ENCODE data around the gene FGF12. TPM values are rescaled to one million over a fixed set of nuclear protein-coding genes. Genes with fewer than 3 reads are reported as not detected.

Gene FGF12
- total RNA-seq, 1 donor from 2014 or later, result 6.1 TPM

DNA sequence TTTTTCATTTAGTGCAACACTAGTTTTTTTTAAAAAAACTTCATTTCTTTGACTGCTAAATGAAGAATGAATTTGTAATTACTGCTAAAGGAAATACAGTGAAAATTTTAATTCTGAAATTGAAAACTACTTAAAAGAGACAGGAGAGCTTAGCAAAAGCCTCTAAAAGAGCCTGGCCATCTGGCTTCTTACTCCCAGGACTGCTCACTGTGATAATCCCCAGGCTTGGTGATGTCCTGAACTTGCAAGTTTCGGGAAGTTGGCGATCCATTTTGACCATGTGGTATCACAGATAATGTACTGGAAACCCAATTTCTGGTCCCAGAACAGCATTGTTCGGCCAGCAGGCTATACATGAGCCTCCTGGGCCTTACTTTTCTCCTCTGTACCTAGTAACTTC is 292.1 kb downstream of the FGF12 start:
- H3K4me3 Mint-ChIP-seq (ENCODE audit: low read depth), result no peak overlapping the region

DNA sequence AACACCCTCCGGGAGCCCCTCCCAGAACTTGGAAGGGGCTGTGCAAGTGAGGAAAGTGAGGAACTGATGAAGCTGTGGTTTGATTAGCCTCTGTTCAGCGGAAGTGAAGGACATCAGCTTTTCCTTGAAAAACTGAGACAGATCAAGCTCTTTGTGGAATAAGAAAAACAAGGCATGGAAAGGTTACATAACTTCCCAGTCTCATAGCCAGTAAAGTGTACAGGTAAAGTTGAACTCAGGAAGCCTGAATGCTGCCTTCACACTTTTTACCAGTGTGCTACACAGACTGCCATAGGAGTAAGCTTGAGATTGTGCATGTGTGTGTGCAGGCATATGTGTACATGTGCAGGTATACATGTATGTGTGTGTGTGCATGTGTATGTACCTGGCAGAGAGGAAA is 293.2 kb downstream of the FGF12 start:
- no peaks in the 10 kb centered on the region for H3K4me1 Mint-ChIP-seq (ENCODE audit: low read depth)
- no peak overlapping the region for H3K4me3 Mint-ChIP-seq (ENCODE audit: low read depth)
- TF ChIP-seq, protein P1, sequence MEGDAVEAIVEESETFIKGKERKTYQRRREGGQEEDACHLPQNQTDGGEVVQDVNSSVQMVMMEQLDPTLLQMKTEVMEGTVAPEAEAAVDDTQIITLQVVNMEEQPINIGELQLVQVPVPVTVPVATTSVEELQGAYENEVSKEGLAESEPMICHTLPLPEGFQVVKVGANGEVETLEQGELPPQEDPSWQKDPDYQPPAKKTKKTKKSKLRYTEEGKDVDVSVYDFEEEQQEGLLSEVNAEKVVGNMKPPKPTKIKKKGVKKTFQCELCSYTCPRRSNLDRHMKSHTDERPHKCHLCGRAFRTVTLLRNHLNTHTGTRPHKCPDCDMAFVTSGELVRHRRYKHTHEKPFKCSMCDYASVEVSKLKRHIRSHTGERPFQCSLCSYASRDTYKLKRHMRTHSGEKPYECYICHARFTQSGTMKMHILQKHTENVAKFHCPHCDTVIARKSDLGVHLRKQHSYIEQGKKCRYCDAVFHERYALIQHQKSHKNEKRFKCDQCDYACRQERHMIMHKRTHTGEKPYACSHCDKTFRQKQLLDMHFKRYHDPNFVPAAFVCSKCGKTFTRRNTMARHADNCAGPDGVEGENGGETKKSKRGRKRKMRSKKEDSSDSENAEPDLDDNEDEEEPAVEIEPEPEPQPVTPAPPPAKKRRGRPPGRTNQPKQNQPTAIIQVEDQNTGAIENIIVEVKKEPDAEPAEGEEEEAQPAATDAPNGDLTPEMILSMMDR (IDR thresholded peaks at IDR 0.05; ENCODE audit: unreplicated experiment), result no peak
- no peak for DNase-seq (ENCODE audit: low spot score, unreplicated experiment)
- no peak overlapping the region for H3K27ac Mint-ChIP-seq
- H3K36me3 Mint-ChIP-seq (ENCODE audit: insufficient read depth), result no peaks in the 10 kb centered on the region
- peaks cover 28% of the 10 kb centered on the region for H3K27me3 Mint-ChIP-seq
- no peaks in the 10 kb centered on the region for H3K9me3 Mint-ChIP-seq (ENCODE audit: low read depth)

More for the DNA sequence above, 292.1 kb downstream of the FGF12 start:
- no peaks in the 10 kb centered on the region for H3K9me3 Mint-ChIP-seq (ENCODE audit: low read depth)
- DNase-seq (ENCODE audit: low spot score, unreplicated experiment), result no peak
- no peaks in the 10 kb centered on the region for H3K4me1 Mint-ChIP-seq (ENCODE audit: low read depth)
- TF ChIP-seq, protein P1 (IDR thresholded peaks at IDR 0.05; ENCODE audit: unreplicated experiment), result no peak
- H3K36me3 Mint-ChIP-seq (ENCODE audit: insufficient read depth), result no peaks in the 10 kb centered on the region
- H3K27ac Mint-ChIP-seq, result no peak overlapping the region
- H3K27me3 Mint-ChIP-seq, result peaks cover 34% of the 10 kb centered on the region

DNA sequence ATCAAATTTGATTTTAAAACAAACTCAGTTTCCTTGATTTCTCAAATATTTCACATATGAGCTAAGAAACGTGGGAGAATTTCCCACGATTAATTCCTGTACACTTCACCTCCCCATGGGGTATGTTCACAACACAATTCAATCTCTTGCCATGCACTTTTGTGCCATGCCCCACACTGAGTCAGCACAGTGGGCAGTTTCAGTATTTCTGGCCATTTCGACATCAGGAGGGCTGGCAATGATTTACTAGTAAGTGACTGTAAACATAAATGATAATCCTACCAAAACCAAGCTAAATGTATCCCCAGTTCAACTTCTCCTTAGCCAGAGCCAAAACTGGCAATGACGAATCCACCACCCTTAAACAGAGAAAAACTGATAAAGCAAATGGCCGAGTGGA is 293.6 kb downstream of the FGF12 start:
- Mint-ChIP-seq H3K27me3 (peaks cover 27% of the 10 kb centered on the region), H3K27ac (no peak overlapping the region), H3K9me3 (ENCODE audit: low read depth) (no peaks in the 10 kb centered on the region), H3K4me1 (ENCODE audit: low read depth) (no peaks in the 10 kb centered on the region), H3K36me3 (ENCODE audit: insufficient read depth) (no peaks in the 10 kb centered on the region), H3K4me3 (ENCODE audit: low read depth) (no peak overlapping the region)
- DNase-seq (ENCODE audit: low spot score, unreplicated experiment), result no peak
- TF ChIP-seq, protein P1 (IDR thresholded peaks at IDR 0.05; ENCODE audit: unreplicated experiment), result no peak

DNA sequence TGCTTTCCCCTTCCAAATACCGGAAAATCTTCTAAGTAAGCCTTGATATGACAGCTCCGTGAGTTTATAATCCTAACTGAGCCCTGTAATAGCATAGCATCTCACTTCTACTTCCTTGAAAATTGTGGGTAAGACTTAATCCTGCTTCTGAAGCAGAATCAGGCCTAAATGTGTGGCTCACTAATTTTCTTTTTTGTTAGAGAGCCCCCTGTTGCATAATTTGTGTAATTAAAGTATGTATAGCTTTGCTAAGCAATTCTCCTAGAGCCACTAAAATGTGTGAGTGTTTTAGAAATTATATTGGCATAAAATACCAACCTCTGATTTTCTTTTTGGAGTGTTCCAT is 304.4 kb downstream of the FGF12 start:
- Mint-ChIP-seq H3K36me3 (ENCODE audit: insufficient read depth) (no peaks in the 10 kb centered on the region), H3K27me3 (peaks cover 19% of the 10 kb centered on the region), H3K9me3 (ENCODE audit: low read depth) (no peaks in the 10 kb centered on the region), H3K4me1 (ENCODE audit: low read depth) (no peaks in the 10 kb centered on the region), H3K4me3 (ENCODE audit: low read depth) (no peak overlapping the region), H3K27ac (no peak overlapping the region)
- TF ChIP-seq, protein P1 (IDR thresholded peaks at IDR 0.05; ENCODE audit: unreplicated experiment), result peak; percentile 54
- DNase-seq (ENCODE audit: low spot score, unreplicated experiment), result no peak

DNA sequence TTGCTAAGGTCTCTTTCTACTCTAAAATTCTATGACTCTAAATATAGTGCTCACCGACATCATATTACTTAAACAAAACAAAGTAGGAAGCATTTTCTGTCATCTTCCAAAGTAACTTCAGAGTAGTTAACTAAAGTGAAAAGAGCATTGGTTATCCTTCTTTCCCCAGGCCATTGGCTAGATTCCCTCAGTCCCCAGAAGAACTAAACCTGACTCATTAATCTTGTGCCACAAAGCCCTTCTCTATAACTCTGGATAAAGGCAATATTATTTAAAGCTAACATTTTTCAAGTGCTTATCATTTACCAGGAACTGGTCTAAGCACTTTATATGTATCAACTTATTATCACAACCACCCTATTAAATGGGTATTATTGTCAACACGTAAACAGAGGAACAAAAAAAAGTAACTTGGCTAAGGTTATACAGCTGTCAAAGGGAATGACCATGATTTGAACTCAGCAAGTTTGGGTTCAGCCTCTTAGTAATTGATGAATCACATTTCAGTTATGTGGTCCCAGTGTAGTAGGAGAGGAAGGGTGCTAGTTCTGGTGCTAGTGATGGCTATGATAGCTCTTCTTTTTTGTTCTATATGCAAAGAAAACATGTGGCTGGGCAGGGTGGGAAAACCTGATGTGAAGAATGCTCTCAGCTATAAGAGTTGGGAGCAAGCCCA is 304.9 kb downstream of the FGF12 start:
- Mint-ChIP-seq H3K4me1 (ENCODE audit: low read depth) (no peaks in the 10 kb centered on the region), H3K9me3 (ENCODE audit: low read depth) (no peaks in the 10 kb centered on the region), H3K36me3 (ENCODE audit: insufficient read depth) (no peaks in the 10 kb centered on the region), H3K27ac (no peak overlapping the region), H3K4me3 (ENCODE audit: low read depth) (no peak overlapping the region), H3K27me3 (peaks cover 17% of the 10 kb centered on the region)
- DNase-seq (ENCODE audit: low spot score, unreplicated experiment), result no peak
- TF ChIP-seq, protein P1 (IDR thresholded peaks at IDR 0.05; ENCODE audit: unreplicated experiment), result no peak

Data from progenitor cell of endocrine pancreas (in vitro differentiated cells).